GM19467 (cell line): Measurements from ENCODE around the gene ATP6V1G3.
"Not testable (repeated sequence)": the region's sequence is repeated elsewhere in the genome, so short reads cannot be mapped to it uniquely, and the experiment has no call there.

Source experiments
- ATAC-seq: cut with Tn5 transposase; IDR thresholded peaks from one replicate; pipeline ENCODE4 v1.9.1; 2021; ENCODE audit warnings: mild to moderate bottlenecking, moderate library complexity; ENCODE audit not compliant: unreplicated experiment

ATP6V1G3 gene

DNA sequence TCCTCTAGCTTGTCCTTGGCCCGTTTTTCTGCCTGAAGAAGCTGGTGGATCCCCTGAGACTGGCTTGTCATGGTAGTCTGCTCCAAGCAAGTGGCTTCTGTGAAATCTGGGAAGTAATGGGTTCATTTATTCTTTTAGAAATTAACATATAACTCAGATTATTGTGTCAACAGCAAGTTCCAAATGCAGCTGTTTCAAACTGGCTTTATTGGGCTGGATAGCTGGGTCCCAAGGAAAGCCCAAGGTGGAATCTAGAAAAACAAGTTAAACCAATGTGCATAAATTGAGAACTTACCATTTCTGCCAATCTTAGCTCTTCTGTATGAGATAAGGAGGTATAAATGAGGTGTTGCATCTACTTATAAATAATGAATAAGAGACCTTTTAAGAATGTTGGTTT, at the start of gene ATP6V1G3:
TSS of gene ATP6V1G3 (minus strand) at position 101 of the 400 bp plus-strand sequence. CDS start at position 71, 30 bp downstream.
- no peak for ATAC-seq

- ATAC-seq = no peak
Observed at GRCh38 chr1:198588845-198589244, 48.4 kb upstream of the ATP6V1G3 start.

DNA sequence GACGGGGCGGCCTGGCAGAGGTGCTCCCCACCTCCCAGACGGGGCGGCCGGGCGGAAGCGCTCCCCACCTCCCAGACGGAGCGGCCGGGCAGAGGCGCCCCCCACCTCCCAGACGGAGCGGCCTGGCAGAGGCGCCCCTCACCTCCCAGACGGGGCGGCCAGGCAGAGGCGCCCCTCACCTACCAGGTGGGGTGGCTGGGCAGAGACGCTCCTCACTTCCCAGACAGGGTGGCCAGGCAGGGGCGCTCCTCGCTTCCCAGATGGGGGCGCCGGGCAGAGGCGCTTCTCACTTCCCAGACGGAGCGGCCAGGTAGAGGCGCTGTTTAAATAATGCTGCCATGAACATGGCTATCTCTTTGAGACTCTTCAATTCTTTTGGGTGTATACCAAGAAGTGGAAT, 43.7 kb upstream of the ATP6V1G3 start:
- no peak for ATAC-seq

GRCh38 chr1:198583209-198583802, 42.8 kb upstream of the ATP6V1G3 start:
- not testable (repeated sequence) for ATAC-seq

DNA sequence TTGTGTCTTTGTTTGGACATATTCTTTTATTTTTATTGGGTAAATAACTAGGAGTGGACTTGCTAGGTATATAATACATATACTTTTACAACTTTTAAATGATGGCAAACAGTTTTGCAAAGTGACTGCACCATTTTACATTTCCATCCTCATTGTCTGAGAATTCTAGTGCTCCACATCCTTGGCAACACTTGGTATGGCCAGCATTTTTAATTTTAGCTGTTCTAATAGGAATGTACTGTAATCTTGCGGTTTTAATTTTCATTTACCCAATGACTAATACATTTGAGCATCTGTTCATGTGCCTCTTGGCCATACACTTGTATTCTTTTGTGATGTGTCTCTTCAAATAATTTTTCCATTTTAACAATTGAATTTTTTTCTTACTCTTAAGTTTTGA, 37.0 kb upstream of the ATP6V1G3 start:
- no peak for ATAC-seq

DNA sequence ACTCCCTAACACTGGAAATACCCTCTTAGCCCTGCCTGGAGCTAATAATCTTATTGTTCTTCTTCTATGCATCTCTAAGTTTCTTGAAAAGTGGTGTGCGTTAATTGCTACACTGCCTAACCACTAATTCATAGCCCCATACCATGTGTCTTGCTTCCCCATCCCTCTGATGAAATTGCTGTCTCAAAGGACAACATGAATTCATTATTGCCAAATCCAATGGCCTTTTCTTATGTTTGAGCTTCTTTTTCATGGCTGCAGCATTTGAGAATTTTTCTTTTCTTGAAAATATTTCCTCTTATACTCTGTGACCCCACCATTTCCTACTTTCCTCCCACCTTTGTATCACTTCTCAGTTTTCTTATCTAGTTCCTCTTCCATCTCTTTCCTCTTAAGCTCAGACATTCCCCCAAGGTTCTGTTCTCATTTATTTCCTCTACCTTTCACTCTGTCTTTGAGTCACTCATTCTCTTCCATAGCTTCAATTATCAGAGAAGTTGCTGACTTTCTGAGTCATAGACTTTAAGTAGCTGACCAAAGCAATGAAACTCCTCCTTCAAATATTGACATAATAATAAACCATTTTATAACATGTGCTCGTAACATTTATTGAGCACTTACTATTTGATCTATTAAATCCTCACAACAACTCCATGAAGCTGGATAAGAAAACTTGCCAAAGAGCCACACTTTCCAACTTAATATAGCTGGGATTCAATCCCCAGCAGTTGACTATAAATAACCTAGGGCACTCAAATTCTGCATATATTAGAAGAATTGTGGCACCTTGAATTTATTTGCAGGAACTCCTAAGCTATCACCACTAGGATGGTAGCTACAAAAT, 35.5 kb upstream of the ATP6V1G3 start:
- no peak for ATAC-seq

- no peak for ATAC-seq
Observed at GRCh38 chr1:198575292-198575691, 34.8 kb upstream of the ATP6V1G3 start.

DNA sequence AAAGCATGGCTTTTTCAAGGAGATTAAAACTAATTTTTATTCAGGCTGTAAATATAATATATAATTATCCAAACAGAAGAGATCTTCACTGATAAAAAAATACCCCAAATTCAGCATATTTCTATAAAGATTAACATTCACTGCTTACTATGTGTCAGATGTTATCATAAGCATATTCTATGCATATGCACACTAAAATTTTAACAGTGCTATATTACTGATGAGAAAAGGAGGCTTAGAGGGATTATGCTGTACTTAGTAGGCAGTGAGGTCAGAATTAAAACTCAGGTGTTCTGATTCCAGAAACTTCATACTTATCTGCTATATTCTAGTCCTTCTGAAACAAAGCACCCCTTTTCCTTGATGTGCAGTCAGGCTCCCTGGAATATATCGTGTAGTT, 33.8 kb upstream of the ATP6V1G3 start:
- no peak for ATAC-seq

DNA sequence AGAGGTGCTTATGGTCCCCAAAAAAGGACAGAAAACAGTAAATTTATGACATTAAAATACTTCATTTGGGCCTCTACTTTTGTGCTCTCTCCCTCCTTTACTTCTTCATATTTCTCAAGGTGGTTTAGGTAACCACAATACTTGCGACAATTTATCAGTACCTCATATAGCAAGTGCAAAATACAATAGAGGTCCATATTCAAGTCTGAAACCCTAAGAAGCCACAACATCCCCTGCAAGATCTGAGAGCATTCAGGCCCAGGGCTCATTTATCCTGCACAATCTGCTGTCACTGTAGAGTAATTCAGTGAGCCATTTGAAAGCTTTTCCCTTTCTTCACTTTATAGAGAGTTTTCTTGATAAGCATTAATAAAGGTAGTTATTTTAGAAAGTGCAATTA, 24.2 kb upstream of the ATP6V1G3 start:
- no peak for ATAC-seq

- no peak for ATAC-seq
Observed at GRCh38 chr1:198564157-198564556, 23.7 kb upstream of the ATP6V1G3 start.

DNA sequence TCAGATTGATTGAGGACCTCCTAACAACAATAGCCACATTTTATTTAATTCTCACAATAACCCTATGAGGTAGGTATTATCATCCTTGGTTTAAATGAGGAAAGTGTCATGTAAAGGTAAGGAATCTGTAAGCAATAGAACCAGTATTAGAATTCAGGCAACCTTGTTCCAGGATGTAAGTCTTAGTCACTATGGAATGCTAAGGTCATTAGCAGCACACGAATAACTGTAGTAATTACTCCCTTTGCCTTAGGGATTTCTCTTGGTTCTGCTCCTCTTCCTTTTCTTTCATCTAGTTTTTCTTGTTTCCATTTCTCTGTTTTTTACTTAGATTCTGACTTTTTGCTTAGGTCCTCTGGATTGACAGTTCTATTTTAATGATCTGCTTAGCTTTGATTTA, 23.1 kb upstream of the ATP6V1G3 start:
- ATAC-seq = no peak

GRCh38 chr1:198560161-198560560, 19.7 kb upstream of the ATP6V1G3 start:
- no peak for ATAC-seq

GRCh38 chr1:198559362-198559761, 18.9 kb upstream of the ATP6V1G3 start:
- ATAC-seq = no peak

DNA sequence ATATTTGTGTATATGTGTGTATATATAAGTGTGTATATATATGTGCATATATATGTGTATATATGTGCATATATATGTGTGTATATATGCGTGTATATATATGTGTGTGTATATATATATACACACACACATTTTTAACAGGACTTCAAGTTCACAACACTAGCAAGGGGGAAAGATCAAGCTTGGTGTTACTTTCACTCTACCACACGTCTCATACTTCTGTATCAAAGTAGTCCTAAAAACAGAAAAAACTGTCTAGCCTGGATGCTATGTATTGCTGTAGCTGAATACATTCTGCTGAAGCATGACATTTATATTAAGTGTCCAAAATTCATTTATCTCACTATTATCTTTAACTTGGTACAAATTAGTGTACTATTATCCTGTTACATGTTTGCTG, 17.9 kb upstream of the ATP6V1G3 start:
- ATAC-seq = no peak

GRCh38 chr1:198556971-198557370, 16.5 kb upstream of the ATP6V1G3 start:
- ATAC-seq = peak; percentile 92

DNA sequence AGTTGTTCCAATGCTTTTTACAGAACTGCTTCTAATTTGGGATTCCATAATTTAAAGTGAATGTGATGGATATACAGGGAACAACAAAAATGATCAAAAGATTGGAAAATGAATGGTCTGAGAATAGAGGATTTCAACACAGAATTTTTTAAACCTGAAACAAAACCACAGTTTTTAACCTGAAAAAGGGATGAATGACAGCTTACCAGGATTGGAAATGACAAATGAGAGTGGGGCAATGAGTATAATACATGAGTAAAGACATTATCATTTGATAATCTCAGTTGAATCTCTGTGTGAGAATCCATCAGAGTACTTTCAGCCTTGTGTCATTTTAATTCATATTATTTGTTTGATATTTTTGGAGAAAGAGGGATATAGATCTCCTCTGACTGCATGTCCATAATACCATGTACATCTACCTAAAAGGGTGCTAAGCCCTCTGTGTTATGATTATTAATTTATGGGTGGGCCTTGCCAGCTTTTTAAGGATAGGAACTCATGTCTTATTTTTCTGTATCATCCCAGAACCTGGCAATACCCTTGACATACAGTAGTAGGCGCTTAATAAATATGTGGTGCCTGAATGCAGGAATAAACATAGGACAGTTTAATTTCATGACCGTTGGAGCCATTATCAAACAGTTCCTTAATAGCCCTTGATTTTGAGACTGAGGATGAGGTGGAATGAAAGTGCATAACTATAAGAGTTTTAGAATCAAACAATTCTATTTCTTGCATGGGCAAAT, 12.4 kb upstream of the ATP6V1G3 start:
- ATAC-seq = no peak

- ATAC-seq = no peak
Observed at GRCh38 chr1:198550941-198551524, 10.6 kb upstream of the ATP6V1G3 start.

- peak; percentile 68 for ATAC-seq
Observed at GRCh38 chr1:198549866-198550265, 9.4 kb upstream of the ATP6V1G3 start.

- ATAC-seq = no peak
Observed at GRCh38 chr1:198548890-198549289, 8.4 kb upstream of the ATP6V1G3 start.

GRCh38 chr1:198545156-198545555, 4.7 kb upstream of the ATP6V1G3 start:
- no peak for ATAC-seq

GRCh38 chr1:198544265-198544664, 3.8 kb upstream of the ATP6V1G3 start:
- no peak for ATAC-seq
